NCI-H2107 (cell line): ENCODE data around the gene FTCD.
"Not testable (repeated sequence)": the region's sequence is repeated elsewhere in the genome, so short reads cannot be mapped to it uniquely, and the experiment has no call there.

Experiments used
- DNase-seq: peaks from one replicate; lab custom pipeline; 2025; lab: John Stamatoyannopoulos, UW

Gene FTCD

DNA sequence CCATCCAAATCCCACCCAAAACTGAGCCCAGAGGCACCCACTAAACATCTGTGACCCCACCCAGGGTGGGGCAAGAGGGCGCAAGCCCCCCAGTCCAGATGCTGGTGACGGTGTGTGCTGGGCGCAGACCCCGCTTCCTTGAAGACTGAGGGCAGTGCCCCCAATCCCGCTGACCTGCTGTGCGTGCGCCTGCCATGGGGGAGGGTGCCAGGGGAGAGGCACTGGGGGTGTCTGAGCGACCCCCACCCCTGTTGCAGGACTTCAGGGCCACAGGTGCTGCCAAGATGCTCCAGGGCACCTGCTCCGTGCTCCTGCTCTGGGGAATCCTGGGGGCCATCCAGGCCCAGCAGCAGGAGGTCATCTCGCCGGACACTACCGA lies 44.2 kb downstream of the FTCD start:
- DNase-seq: no peak

DNA sequence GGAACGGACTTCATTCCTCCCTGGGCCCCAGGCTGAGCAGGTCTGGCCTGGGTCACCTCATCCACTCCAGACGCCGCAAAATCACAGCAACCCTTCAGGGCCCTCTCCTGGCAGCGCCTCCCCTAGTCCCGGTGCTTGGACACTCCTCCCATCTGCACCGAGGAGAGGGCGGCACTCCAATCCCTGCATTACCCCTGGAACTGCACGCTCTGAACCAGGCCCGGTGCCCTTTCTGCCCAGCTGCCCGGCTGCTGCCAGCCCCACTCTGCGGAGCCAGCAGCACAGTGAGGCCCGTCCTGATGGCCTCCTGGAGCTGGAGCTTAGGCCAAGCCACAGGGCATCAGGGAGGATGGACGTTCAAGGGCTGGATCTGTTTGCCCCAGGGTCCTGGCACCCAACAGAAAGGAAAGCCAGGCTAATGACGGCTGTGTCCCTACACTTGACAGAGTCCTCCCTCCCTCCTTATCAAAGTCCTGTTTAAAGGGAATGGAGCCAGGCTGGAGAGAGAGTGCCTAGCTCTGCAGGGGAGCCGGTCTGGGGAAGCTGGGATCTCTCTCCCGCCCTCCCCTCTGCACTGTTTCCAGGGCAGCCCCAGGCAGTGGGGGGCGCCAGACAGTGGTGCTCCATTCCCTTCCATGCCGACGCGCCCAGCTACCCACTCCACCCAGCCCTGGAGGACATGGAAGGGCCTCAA lies 44.7 kb downstream of the FTCD start:
- DNase-seq: no peak

DNA sequence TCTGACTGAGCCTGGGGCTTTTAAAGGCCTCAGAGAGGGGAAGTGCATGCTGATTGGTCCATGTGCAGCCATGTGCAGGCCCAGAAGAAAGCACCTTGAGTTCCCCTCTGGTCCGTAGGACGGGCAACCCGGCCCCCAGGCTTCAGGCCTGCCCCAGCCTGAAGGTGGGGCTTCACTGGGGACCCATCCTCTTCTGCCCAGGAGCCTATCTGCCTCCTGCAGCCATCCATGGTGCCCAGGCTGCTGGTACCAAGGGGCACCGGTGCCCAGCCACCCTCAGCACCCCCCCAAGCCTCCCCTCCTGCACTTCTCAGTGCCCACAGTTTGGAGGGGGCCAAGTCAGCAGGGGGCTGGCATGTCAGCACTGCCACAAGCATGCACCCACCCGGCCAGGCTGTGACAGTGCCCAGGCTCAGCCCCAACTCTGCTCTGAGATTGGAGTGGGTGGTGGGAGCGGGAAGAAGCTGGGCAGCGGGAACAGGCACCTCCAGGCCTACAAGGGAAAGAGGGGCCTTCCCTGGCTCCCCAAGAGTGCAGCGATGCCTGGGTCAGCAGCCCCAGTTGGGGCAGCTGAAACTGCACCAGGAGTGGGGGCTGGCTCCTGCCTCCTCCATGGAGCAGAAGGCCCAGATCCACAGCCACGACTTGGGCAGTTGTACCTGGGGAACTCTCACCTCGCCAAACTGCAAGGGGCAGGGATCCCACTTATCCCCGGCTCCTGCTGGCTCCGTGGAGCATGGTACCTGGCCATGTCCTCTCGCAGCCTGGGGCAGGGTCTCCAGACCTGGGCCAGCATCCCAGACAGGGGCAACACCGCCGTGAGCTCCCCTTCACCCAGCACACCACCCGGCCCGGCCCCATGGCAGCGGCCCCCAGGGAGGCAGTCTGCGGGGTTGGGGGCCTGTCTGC lies 45.8 kb downstream of the FTCD start:
- DNase-seq: no peak

DNA sequence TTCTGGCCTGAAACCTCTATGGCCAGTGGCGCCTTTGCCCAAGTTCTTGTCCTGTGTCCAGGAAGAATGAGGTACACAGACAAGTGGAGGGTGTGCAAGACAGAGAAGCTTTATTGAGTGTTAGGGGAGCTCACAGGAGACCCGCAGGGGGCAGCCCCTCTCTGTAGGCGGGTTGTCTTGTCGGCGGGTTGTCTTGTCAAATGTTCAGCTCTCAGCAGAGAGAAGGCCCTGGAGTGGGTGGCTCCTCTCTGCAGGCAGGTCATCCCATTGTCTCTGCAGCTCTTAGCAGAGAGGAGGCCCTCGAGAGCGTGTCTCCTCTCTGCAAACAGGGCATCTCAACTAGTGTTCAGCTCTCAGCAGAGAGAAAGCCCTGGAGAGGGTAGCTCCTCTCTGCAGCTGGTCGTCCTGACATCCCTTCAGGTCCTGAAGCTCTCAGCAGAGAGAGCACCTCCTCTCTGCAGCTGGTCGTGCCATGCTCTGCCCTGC lies 46.5 kb downstream of the FTCD start:
- no peak for DNase-seq

DNA sequence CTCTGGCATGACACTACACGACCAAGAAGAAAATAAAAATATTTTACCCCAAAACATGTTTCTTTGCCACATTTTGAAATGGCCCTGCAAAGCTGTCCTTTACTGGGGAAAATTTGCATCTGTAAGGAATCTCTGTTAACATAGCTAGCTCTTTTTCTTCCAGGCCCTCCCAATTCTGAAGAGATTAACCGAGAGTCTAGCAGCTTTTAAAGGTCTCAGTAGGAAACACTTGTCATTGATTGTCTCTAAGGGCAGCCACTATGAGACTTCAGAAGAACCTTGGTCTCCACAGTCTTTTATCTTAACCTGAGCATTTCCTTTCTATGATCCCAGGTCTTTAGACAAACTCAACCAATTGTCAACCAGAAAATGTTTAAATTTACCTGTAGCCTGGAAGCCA lies 48.0 kb downstream of the FTCD start:
- not testable (repeated sequence) for DNase-seq

DNA sequence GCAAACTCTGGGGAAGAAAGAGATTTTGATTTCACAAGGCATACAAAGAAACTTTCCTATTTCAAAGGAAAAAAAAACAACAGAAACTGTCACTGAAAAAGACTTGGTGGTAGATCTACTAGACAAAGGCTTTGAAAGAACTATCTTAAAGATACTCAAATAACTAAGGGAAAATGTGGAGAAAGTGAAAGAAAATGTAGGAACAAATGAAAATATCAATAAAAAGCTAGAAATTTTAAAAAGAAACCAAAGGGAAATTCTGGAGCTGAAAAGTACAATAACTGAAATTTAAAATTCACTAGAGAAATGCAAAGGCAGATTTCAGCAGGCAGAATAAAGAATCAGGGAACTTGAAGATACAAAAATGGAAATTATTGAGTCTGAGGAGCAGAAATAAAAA lies 51.3 kb downstream of the FTCD start:
- no peak for DNase-seq

DNA sequence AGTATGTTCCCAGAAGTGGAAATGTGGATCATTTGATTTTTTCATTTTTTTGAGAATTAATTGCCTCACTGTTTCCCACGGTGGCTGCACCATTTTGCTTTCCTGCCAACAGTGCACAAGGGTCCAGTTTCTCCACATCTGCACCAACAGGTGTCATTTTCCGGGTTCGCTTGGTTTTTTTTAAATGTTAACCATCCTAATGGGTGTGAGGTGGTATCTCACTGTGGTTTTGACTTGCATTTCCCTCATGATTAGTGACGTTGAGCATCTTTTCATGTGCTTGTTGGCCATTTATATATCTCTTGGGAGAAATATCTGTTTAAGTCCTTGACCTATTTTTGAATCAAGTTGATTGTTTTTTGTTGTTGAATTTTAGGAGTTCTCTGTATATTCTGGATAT lies 54.5 kb downstream of the FTCD start:
- no peak for DNase-seq

DNA sequence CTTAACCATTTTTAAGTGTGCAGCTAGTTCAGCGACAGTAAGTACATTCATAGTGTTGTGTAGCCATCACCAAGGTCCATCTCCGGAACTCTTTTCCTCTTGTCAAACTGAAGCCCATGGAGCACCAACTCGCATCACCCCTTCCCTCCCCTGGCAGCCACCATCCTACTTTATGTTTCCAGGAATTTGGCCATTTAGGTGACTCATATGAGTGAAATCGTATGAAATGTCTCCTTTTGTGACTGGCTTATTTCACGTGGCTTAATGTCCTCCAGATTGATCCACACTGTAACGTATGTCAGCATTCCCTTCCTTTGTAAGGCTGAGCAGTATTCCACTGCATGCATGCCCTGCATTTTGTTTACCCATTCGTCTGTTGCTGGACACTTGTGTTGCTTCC lies 55.0 kb downstream of the FTCD start:
- no peak for DNase-seq

DNA sequence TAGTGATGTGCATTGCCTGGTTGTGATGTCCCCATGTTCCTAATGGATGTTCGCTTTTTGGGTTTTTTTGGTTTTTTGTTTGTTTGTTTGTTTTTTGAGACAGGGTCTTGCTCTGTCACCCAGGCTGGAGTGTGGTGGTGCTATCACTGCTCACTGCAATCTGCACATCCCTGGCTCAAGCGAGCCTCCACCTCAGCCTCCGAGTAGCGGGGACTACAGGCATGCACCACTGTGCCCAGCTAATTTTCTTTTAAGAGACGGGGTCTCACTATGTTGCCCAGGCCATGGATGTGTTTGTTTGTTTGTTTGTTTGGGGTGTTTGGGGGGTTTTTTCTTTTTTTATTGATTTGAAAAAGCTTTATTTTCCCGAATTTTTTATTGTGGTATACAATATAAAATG lies 55.4 kb downstream of the FTCD start:
- DNase-seq: no peak

DNA sequence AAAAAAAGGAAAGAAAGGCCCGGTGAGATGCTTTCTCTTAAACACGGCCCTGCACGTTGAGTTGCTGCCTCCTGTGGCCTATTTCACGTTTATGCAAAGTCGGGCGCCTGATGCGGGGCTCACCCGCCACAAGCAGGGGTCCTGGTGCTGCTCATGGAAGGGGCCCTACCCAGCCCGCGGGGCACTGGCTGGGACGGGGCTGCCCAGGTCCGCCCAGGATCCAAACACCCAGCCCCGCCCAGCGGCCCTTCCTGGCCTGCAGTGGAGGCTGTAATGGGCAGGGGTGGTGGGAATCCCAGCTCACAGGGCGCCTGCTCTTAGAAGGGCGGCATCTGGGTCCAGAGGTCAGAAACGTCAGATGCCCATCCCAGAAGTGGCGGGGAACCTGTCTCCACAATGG lies 55.9 kb downstream of the FTCD start:
- no peak for DNase-seq

DNA sequence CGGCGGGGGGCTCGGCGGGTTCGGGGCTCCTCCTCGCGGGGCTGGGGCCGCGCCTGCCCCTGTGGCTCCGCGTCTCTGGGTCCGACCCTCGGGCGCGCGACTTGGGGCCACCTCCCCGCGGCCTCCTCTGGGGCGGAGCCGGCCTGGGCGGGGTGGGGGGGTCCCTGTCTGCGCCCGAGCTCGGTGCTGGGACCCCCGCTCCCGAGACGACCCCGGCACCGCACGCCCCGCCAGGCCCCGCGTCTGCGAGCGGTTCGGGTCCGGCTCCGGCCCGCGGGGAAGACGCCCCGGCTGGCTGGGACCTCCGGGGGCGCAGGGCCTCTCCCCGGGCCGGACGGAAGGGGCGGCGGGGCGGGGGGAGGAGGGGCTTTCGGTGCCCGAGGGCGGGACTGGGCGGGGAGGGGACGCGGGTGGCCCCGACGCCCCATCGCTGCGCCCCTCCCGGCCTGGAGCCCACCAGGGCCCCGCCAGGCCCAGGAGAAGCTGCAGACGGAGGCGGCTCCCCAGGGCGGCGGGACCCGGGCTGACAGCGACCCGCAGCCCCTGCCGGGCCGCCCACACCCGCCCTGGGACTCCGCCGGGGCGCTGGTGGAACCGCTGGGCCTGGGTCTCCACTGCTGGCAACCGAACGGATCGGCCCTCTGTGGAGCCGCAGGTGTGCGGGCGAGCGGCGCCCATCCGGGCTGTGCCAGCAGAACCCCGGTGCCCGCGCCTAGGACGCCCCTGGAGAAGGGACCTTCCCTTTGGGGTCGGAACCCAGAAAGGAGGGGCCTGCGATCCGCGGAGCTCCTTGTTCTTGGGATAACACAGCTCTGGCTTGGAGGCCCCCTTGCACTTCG lies 56.9 kb downstream of the FTCD start:
- no peak for DNase-seq

DNA sequence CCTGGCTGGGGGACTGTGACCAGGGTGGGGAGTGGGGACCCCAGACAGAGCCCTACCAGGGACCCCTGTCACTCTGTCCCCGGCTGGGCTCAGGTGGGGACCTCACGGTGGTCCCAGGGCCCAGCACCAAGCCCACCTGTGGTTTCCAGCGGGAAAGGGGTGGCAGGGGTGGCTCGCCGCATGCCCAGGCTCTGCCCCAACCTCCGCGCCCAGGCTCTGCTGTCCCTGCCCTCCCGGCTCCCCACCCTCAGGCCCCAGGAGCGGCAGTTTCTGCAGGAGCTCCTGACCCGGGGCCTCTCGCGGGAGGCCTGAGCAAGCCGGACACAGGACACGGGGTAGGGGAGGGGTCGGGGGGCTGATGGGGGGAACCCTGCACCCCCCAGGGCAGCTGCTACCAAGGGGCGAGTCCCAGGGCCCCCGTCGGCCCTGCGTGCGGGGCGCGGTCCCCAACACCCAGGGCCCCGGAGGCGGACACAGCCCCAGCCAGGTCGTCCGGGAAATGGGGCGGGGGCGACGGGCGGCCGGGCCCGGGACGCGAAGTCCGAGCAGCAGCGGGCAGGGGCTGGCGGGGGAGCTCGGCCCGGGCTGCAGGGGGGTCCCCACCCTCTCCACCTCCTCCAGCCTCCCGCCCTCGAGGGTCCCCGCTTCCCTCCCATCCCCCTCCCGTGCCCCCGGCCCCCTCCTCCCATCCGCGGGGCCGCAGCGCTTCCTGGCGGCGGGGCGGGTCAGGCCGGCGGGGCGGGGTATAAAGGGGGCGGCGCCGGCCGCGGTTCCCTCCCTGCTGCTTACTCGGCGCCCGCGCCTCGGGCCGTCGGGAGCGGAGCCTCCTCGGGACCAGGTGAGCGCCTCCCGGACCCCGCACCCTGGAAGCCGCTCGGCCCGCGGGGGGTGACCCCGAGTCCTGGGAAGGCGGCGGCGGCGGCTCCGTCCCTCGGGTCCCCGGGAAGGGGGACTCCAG lies 57.8 kb downstream of the FTCD start, which contains the start of gene COL6A2:
COL6A2 (plus strand) TSS at position 777 of the 958 bp plus-strand sequence.
- no peak for DNase-seq

DNA sequence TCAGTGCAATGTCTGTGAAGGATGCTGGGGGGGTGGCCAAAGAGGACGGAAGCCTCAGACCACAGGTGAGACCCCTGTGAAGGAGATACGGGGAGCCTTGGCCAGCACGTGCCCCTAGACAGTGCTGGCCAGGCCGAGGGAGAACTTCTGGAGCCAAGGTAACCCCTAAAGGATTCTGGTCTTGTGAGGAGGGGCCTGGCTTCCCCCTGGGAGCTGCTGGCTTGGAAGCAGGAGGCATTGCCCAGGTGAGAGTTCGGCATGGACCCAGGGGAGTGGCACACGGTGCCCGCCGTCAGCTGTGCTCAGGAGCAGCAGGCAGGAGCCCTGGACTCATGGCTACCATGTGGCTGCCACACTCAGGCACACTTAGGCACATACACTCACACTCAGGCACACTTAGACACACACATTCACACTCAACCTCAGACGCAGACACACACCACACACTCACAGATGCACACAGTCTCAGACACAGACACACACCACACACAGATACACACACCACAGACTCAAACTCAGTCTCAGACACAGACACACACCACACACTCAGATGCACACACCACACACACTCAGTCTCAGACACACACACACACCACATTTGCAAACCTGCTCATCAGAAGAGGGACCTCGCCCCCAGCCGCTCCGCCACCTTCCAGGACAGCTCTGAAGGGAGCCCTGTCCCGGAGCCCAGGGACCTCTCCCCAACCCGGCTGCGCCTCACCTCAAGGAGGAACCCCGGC lies 58.6 kb downstream of the FTCD start:
- no peak for DNase-seq

DNA sequence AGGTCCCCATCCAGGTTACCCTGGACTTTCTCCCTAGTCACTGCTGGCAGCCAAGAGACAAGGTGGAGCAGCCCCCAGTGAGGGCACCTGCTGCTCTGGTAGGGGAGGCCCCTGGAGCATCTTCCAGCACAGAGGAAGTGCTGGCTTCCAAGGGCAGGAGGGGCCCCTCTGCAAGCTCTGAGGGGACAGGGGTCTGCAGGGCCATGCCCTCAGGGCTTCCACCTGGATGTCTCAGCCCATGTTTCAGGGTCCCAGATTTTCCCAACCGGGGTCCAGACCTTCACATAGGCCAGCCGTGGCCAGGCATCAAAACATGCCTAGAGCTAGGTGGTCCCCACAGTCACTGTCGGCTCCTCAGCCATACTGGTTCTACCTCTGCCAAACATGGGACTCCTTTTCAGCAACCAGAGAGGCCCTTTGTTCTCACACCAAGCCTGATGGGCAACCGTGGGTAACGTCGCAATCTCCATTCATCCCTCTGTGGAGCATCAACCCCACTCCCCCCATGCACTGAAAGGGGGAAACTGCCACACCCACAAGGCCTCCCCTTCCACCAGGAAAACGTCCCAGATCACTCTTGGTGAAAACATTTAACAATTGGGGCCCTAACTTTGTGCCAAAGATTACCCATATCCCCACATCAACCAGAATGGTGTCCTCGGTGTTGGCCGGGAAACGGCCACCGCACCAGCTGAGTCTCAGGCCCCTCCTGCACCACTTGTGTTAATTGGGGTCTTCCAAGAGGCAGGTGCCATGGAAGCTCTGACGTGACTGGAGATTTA lies 59.4 kb downstream of the FTCD start:
- DNase-seq: no peak

DNA sequence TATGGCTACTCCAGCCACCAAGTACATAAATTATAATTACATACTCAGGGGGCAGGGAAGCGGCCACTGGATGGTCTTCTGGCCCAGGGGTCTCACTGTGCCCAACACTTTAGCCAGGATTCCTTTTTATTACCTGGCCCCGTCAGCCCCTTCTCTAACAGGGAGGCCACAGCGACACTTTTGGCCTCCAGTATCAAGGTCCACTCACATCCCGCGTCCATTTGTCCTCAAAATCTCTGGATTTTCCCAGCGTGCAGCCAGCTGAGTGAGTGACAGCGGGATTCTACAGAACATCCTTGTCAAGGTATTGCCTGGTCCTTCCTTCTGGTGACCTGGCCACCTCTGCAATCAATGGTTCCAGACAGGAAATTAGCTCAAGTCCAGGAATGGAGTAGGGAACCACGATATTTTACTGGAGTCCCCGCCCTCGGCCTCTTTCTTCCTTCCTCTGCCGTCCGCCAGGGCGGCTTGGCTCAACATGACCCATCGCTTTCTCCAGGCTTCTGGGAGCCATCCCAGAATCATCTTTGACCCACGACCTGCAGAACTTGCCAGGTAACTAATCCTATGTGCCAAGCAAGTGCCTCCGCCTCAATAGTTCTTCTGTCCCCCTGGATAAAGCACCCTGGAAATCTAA lies 60.2 kb downstream of the FTCD start:
- DNase-seq: no peak

DNA sequence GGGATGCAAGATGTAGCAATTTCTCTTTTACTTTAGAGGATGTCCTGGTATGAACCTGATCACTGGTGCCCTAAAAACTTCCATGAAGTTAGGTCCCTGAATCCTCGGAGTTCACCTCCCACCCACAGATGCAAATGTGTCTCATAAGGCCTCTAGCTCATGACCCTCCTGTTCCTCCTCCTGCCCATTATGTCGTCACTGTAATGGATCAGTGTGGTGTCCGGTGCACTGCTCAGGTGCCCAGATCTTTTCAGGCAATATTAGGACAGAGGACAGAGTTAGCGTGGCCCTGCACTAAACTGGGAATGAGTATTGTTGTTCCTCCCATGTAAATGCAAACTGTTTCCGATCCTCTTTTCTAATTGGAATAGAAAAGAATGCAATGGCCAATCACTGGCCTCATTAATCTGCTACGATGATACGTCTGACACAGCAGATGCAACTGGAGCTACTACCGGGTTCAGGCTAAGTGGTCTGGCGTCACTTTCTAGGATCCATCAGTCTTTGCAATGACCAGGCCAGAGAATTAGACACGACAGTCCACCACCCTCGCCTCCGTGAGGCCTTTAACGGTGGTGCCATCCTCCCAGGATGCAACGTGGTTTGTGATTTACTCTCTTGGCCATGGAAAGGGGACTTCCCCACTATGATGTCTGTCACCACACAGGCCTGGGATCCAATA lies 60.8 kb downstream of the FTCD start:
- no peak for DNase-seq

DNA sequence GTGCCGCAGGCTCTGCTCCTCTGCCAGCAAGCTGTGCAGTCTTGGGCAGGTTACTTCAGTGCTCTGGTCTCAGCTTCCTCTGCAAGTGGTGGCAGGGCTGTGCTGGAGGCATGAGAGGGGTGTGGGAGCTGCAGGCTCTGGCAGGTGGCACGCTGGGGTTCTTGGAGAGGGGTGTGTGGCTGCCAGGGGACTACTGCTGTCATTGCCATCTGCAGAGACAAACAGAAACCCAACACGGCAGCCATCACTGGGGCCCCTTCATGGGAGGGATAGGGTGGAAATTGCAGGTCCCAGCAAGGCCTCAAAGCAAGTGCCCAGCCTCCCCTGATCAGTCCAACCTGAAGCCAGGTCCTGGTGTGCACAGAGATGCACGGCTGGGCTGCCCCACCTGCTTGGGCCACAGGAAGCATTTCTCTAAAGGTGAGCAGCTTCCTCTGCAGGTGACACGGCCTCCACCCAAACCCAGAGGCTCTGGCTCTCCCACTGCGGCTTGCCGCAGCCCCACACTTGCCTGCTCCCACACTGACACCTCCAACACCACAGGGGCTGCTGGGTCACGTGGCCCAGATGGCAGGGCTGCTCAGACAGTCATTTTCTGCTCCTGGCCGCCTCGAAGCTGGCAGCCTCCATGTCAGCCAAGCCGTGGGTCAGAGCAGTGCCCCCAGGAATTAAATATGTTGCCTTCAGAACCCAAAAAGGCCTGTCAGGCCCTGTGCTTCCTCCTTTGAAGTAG lies 61.5 kb downstream of the FTCD start:
- DNase-seq: no peak
